HuH-7.5 (cell line): ENCODE results near the gene TAF8.

ENCODE experiments used
- DNase-seq: peaks from one replicate; pipeline ENCODE4 v3.0.0; 2011; ENCODE audit warnings: low spot score

Gene TAF8

DNA sequence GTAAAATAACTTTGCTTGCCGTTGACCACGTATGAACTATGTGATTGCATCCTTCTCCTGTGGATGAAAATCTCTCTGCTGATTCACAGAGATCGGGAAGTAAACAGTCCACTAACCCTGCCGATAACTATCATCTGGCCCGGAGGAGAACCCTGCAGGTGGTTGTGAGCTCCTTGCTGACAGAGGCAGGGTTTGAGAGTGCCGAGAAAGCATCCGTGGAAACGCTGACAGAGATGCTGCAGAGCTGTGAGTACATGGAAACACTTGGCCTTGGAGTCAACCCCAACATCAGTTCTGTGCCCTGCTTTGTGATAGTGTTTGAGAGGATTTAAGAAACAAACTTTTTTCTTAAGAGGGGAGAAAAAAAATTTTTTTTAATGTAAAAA lies 937 bp downstream of the TAF8 start:
- no peak for DNase-seq

DNA sequence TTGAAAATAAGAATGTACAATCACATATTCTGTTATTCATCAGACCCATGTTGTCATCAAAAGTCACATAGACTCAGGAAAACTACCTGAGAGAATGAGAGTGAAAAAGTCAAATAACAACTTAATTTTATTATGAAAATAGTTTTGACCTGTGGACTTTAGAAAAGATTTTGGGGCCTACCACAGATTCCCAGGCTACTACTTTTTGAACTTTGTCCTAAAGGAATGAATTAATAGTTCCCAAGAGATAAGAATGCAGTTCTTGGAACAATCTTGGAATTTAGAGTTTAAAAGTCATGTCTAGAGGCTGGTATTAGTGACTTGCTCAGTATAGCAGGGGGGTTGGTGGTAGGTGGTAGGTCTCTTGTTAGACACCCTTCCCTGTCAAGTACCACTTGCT lies 3.3 kb downstream of the TAF8 start:
- DNase-seq = no peak

DNA sequence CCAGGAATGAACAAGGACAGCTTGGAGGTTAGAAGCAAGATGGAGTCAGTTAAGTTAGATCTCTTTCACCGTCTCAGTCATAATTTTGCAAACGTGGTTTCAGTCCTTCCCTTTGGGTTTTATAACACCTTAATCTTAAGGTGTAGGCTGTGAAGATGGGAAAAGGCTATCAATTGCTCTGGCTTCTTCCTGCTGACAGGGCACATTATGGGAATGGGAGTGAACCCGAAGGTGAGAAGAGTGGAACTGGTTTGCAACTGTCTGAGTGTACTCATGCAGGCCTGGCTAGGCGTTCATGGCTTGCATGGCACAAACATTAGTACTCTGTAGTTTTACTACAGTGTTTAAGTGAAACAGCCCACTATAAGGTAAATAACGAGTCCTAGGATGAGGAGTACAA lies 9.4 kb downstream of the TAF8 start:
- DNase-seq = no peak

DNA sequence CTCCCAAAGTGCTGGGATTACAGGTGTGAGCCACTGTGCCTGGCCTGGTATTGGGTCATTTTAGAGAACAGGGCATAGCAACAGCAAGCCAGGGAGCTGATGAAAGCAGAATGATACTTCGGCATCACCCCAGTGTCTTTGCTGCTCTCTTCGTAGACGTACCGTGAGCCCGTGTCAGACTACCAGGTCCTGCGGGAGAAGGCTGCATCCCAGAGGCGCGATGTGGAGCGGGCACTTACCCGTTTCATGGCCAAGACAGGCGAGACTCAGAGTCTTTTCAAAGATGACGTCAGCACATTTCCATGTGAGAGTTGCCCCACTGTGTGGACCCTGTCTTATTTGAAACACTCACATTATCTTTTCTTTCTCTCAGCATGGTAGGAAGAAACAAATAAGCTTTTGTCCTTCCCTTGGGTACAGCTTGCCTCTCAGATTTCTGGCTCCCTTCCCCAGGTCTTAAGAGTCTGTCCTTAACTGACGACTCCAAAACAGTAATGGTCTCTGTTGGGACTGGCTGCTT lies 15.9 kb downstream of the TAF8 start:
- no peak for DNase-seq

DNA sequence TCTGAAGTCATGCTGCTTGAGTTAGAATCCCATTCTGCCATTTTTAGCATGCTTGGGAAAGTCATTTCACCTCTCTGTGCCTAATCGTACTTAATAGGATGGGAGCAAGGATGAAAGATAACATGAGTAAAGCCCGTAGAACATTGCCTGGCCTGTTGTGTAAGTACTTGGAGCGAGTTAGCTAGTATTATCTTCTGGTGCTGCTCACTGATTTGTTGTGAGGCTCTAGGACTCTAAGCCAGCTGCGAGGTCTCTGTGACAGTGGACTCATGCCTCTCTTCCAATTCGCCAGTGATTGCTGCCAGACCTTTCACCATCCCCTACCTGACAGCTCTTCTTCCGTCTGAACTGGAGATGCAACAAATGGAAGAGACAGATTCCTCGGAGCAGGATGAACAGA lies 17.8 kb downstream of the TAF8 start:
- DNase-seq = no peak

DNA sequence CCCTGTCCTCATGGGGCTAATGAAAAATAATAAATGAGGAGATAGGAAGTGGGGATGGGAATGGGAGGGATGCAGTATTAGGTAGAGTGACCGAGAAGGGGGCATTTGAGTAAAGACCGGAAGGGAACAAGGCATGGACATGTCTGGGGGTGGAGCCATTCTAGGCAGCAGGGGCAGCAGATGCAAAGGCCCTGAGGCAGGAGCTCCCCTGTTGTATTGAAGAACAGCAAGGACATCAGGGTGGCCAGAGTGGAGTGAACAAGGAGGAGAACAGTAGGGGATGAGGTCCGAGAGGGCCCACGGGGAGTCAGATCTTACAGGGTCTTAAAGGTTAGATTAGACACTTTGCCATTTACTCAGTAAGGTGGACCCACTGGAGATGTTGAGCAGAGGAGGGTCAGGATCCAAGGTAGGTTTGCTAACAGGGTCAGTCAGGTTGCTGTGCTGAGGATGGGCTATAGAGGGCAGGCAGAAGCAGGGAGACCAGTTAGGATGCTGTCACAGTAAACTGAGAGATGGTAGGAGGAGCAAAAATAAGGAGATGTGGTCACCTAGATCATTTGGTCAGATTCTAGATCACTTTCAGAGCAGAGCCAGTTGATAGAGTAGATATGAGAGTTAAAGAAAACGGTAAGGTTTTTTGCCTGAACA lies 18.7 kb downstream of the TAF8 start:
- no peak for DNase-seq

DNA sequence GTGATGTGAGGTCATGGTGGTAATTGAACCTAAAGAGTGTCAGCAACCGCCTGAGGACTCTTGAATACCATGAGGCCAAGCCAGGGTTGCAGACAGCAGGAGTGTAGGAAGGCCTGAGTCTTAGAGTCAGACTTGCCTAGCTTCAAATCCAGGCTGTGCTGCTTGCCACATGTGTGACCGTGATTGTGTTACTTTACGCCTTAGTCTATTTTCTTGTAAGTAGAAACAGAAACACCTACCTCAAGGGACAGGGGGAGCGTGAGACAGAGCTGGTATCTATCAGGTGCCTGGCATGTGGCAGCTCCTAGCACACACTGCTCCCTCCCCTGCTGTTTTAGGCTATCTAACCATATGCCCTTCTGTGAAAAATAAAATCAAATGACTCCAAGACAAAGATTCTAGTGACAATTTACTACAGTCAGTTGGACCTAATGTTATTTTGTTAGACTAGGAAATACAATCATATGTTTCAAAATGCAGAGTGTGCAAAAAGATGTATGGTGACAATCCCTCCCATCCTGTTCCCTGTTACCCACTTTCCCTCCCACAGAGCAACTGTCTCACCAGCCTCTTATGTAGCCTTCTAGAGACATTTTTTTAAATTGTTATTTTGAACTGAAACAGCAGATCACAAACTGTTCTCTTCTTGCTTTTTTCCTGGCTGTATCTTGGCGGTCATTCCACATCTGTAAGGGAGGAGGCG lies 21.7 kb downstream of the TAF8 start:
- no peak for DNase-seq

DNA sequence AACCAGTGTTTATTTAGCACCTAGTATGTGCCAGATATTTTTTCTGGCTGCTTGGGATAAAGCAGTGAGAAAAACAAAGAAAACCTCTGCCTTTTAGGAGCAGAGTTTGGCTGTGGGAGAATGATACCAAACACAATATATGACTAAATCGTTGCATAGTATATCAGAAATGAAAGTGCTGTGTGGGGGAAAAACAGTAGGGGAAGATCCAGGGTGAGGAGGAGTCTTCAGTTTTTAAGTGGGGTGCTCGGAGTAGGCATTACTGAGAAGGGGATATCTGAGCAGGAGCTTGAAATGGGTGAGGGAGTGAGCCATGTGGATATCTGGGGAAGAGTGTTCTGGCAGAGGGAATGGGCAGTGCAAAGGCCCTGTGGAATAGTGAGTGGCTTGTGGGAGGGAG lies 23.0 kb downstream of the TAF8 start:
- no peak for DNase-seq

DNA sequence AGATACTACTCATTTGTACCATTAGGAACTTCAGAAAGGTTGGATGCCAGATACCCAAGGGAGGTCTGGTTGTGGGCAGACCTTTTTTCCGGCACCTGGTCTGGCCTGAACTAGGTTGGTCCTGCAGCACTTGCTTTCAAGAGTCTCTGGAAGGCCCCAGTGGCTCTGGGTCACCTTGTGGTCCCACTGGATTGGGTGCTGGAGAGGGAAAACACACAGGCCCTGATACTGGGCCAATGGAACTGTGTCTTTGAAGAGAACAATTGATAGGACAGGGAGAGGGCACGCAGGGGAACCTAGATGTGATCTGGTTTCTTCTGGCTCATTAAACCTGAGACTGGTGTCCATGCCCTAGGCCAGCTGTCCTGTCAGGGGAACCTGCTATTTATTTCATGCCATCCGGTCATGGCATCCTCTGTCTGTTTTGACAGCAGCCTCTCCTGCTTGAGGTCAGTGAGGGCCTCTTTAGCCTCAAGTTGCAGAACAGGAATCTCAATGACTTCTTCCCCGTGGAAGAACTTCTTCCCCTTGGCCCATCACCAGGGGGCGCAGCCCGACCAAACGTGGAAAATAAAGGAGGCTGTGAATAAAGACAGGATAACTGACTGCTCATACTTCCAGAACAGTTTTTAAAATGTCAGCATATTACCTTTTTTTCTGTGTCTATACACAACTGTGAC lies 25.0 kb downstream of the TAF8 start:
- peak; percentile 45 for DNase-seq

DNA sequence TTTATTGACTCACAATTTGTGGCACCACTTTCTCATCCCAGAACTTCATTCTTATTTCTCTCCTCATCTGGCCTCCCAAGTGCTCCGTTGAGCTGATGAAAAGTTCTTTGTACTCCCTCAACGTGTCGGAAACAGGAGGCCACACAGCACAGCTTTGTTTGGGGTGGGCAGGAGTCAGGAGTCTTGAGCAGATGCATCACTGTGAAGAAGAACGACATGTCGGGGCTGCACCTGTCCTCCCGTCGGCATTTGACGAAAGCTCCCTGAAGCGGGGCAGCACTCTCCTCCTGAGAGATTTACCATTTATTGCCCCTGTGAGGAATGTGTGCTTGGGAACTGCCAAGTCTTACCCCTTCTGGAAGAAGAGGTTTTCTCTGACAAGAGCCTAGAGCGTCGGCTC lies 28.1 kb downstream of the TAF8 start:
- no peak for DNase-seq

DNA sequence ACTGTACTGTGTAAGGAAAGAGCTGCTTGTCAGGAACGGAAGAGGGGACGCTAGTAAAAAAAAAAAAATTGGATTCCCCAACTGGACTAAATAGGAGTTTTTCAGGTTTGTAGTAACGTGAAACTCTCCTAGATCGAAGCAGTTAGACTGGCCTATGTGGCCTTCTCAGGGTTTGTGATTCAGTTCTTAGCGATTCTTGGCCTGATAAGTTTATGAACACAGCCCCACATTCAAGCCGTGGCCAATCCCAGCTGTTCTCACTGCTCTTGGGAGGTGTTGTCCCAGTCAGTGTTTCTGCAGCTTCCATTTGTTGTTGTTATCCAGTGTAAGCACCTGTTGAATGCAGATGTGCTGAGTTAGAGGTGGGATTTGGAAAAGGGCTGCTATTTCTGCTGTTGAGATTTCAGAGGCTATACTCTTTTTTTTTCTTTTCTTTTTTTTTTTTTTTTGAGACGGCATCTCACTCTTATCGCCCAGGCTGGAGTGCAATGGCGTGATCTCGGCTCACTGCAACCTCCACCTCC lies 29.7 kb downstream of the TAF8 start:
- DNase-seq = no peak

DNA sequence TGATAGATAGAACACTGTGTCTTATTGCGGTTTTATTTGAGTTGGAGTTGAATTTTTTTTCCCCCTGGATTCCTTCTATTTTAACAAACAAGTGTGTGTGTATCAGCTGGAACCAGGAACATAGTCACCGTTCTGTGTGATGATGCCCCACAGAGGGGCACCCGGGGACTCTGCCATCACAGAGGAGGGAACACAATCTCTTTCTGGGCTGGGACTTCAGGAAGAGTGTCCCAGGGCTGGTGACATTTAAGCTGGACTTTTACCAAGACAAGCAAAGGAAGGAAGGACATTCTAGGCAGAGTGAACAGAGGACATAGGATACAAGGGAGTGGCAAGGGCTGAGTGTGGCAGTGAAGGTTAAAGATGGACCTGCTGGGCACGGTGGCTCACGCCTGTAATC lies 33.2 kb downstream of the TAF8 start:
- DNase-seq = no peak

DNA sequence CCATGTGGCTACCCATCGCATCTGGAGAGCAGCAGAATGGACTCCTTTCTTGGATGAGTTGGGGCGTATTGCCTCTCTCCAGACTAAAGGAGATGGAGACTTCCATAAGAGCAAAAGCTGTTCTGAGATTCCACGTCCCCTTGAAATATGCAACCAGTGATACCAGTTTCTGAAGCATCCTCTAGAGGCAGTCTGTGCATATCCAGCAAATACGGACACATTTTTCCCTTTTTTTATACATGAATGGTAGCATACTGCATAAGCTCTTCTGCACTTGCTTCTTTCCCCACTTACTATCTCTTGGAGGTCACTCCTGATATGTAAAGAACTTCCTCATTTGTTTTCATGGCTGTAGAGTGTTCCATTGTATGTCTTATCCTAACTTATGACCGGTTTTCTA lies 34.6 kb downstream of the TAF8 start:
- no peak for DNase-seq

DNA sequence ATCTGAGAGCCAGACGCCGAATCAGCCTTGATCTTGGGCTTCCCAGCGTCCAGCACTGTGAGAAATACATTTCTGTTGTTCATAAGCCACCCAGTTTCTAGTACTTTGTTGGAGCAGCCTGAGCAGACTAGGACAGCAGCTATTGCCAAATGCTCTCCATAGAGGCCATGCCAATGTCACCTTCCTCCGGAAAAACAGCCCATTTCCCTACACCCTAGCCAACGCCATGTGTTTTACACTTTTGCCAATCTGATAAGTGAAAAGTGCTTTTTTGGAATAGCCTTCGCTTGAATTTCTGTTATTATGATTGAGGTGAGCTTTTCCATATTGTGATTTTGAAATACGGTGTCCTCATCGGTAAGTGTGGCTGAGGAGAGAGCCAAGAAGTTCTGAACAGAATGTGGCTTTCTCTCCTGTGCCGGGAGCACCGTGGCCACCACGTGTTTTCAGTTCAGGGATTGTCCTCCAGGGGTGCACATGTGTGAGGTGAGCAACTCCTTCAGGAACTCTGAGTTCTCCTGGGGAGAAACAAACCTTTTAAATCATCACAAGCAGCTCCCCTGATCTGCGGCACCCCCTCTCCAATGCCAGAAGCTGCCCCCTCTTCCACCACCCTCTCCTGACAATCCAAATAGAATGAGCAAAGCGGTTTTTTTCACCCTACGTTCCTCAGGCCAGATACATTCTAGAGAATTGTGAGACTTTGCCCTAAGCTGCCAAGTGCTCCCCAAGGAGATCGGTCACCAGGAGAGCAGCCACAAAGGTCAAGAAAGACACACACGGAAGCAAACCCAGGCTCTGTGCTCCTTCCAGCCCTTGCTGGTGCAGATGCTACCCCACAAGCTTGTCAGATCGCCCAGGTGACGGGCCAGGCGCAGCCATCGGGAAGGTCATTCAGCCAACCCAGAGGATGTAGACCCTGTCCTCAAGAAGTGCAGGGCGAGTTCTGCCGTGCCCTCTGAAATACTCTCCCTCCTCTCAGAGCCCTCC lies 36.0 kb downstream of the TAF8 start:
- no peak for DNase-seq

DNA sequence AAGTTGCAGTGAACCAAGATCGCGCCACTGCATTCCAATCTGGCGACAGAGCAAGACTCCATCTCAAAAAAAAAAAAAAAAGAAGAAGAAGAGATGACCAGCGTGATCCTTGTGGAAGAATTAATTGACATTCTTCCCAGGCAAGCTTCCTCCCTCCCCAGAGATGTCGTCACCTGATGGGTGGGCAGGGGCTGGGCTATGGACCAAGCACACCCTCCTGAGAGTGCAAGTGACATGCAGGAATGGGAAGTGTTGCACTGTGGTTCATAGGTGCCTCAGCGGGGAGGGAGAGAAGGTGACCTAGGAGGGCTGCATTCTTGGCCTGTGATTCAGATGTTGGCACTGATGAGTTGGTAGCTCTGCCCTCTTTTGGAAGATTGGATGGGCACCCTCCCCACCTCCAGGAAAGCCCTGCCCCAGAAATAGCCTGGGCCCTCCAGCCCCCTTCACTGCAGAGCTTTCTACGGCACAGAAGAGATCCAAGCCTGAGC lies 37.8 kb downstream of the TAF8 start:
- DNase-seq = no peak

DNA sequence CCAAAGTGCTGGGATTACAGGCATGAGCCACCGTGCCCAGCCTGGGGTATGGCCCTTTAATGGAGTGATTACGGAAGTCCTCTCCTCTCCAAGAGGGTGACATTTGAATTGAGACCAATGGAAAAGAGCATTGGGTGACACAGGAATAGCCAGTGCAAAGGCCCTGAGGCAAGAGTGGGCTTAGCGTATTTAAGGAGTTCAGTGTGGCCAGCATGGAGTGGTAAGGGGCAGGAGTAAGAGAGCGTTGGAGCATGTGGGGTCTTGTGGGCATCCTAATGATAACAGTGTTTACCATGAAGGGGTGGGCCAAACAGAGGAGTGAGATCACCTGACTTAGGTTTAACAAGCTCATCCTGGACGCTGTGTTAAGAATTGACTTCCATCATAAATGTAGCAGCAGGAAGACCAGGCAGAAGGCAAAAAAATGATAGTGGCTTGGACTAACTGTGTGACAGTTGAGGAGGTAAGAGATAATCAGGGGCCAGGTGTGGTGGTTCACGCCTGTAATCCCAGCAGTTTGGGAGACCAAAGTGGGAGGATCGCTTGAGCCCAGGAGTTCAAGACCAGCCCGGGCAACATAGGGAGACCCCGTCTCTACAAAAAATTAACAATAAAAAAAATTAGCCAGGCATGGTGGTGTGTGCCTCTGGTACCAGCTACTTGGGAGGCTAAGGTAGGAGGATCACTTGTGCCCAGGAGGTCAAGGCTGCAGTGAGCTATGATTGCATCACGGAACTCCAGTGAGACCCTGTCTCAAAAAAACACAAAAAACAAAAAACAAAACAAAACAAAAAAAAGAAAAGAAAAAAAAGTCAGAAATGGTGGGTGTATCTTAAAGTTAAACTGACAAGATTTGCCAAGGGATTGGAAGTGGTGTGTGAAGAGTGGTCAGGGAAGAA lies 40.7 kb downstream of the TAF8 start:
- no peak for DNase-seq

DNA sequence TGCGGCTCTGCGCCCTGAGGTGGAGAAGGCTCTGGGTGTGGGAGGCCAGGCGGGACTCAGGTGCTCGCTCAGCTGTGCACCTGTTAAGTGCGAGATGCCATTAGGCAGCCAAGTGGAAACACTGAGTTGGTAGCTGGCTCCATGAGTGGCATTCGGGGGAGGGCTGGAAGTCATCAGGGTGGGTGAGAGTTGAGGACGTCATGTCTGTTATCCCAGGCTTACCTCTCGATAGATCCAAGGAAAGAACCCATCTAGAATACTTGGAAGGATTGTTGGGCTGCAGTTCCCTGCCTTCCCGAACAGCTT lies 41.3 kb downstream of the TAF8 start:
- no peak for DNase-seq

DNA sequence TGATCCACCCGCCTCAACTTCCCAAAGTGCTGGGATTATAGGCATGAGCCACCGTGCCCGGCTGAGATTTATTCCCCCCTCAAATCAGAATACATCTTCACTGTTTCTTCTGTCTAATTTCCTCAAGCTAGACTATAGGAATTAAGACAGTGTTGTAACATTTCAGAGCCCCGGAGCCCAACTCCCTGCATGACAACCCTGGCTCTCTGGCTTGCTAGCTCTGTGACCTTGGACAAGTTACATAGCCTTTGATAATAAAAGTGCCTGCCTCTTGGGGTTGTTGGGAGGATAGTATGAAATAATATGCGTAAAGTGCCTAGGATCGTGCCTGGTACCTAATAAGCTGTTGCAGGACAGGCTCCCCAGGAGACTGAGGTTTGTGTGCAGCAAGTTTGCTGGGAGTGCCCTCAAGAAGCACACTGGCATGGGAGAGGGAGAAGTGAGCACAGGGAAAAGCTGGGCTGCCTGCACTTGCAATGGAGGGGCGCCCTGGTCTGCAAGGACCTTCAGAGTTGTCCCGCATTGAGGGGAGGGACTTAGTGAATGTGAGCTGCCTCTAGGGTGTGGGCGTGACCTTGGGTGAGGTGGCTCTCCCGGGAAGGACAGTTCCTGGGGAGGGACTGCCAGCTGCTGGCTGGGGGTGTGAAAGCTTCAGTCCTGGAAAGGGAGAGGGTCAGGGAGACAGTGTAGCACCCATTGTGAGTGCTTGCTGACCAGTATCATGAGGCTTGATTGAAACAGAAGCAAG lies 43.4 kb downstream of the TAF8 start:
- DNase-seq = no peak

DNA sequence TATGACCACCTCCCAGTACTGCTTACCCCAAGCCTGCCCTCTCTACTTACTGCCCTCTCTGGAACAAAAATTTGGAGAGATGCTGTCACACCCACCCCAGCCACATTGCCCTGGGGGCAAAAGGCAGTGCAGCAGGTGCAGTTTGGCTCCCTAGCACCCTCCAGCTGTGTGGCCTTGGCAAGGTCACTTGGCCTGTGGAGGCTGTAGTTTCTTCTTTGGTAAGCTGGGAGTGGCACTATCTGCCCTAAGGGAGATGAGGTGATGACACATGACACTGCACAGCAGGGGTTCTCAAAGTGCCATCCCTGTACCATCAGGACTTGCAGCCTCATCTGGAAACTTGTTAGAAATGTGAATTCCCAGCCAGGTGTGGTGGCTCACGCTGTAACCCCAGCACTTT lies 44.8 kb downstream of the TAF8 start:
- DNase-seq = no peak
